ENCODE data around the gene ZP3.
"Not testable (repeated sequence)": the region's sequence is repeated elsewhere in the genome, so short reads cannot be mapped to it uniquely, and the experiment has no call there.

Gene ZP3

GRCh38 chr7:76430836-76431235 lies 6.1 kb downstream of the ZP3 start:
- no peak for DNase-seq
- Histone ChIP-seq H3K4me1 (ENCODE audit: low read length) (no peaks in the 10 kb centered on the region), H3K9ac (ENCODE audit: low read length) (no peak overlapping the region), H3K36me3 (replicated peaks; ENCODE audit: insufficient read depth, low read length) (no peaks in the 10 kb centered on the region), H3F3A (ENCODE audit: insufficient read depth, low read length) (no peaks in the 10 kb centered on the region), H3K27ac (ENCODE audit: low read length) (no peak overlapping the region), H4K20me1 (ENCODE audit: insufficient read depth, low read length) (no peaks in the 10 kb centered on the region), H3K79me2 (ENCODE audit: low read length) (no peaks in the 10 kb centered on the region), H3K9me2 (replicated peaks; ENCODE audit: insufficient read depth, low read length) (no peaks in the 10 kb centered on the region), H3K27me3 (replicated peaks; ENCODE audit: insufficient read depth, low read length) (no peaks in the 10 kb centered on the region), H2AFZ (ENCODE audit: low read length) (no peak overlapping the region), H3K9me3 (replicated peaks; ENCODE audit: insufficient read depth, low read length) (no peaks in the 10 kb centered on the region), H3K4me2 (ENCODE audit: low read depth, low read length) (no peak overlapping the region), H3K4me3 (ENCODE audit: low read length) (no peak overlapping the region)
- no peak for TF ChIP-seq EZH2 (optimal IDR thresholded peaks at IDR 0.05; ENCODE audit: low read depth, low read length)
- TF ChIP-seq EZH2phosphoT487 (IDR thresholded peaks at IDR 0.05; ENCODE audit: low read length), result no peak
- TF ChIP-seq, protein P1, sequence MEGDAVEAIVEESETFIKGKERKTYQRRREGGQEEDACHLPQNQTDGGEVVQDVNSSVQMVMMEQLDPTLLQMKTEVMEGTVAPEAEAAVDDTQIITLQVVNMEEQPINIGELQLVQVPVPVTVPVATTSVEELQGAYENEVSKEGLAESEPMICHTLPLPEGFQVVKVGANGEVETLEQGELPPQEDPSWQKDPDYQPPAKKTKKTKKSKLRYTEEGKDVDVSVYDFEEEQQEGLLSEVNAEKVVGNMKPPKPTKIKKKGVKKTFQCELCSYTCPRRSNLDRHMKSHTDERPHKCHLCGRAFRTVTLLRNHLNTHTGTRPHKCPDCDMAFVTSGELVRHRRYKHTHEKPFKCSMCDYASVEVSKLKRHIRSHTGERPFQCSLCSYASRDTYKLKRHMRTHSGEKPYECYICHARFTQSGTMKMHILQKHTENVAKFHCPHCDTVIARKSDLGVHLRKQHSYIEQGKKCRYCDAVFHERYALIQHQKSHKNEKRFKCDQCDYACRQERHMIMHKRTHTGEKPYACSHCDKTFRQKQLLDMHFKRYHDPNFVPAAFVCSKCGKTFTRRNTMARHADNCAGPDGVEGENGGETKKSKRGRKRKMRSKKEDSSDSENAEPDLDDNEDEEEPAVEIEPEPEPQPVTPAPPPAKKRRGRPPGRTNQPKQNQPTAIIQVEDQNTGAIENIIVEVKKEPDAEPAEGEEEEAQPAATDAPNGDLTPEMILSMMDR (IDR thresholded peaks at IDR 0.05; ENCODE audit: low read length), result no peak

DNA sequence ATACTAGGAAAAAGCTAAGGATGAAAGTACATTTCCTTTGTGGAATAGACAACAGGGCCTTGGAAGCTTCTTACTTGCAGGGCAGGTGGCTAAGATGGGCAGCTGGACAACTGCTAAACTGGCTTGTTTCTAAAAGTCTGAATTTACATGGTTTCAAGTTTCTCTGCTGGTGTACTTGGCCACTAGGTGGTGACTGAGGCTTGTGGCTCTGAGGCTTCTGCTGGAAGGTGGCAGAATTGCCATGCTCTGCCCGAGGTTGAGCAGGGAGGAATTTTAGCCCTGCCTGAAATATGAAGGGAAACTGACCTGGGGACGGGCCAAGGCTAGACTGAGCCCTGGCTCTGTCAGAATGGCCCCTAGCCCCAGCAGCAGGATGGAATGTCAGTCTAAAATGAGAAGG lies 13.1 kb downstream of the ZP3 start:
- not testable (repeated sequence) for H3K79me2 ChIP-seq (ENCODE audit: low read length); H3K27me3 ChIP-seq (replicated peaks; ENCODE audit: insufficient read depth, low read length); H3K4me3 ChIP-seq (ENCODE audit: low read length); H3K4me1 ChIP-seq (ENCODE audit: low read length); H3K9ac ChIP-seq (ENCODE audit: low read length); H3K36me3 ChIP-seq (replicated peaks; ENCODE audit: insufficient read depth, low read length); H3K4me2 ChIP-seq (ENCODE audit: low read depth, low read length); H3F3A ChIP-seq (ENCODE audit: insufficient read depth, low read length); H3K9me2 ChIP-seq (replicated peaks; ENCODE audit: insufficient read depth, low read length); H2AFZ ChIP-seq (ENCODE audit: low read length); H4K20me1 ChIP-seq (ENCODE audit: insufficient read depth, low read length); H3K27ac ChIP-seq (ENCODE audit: low read length); H3K9me3 ChIP-seq (replicated peaks; ENCODE audit: insufficient read depth, low read length)
- TF ChIP-seq, protein P1 (IDR thresholded peaks at IDR 0.05; ENCODE audit: low read length), result peak; percentile 36
- peak; percentile 73 for DNase-seq

DNA sequence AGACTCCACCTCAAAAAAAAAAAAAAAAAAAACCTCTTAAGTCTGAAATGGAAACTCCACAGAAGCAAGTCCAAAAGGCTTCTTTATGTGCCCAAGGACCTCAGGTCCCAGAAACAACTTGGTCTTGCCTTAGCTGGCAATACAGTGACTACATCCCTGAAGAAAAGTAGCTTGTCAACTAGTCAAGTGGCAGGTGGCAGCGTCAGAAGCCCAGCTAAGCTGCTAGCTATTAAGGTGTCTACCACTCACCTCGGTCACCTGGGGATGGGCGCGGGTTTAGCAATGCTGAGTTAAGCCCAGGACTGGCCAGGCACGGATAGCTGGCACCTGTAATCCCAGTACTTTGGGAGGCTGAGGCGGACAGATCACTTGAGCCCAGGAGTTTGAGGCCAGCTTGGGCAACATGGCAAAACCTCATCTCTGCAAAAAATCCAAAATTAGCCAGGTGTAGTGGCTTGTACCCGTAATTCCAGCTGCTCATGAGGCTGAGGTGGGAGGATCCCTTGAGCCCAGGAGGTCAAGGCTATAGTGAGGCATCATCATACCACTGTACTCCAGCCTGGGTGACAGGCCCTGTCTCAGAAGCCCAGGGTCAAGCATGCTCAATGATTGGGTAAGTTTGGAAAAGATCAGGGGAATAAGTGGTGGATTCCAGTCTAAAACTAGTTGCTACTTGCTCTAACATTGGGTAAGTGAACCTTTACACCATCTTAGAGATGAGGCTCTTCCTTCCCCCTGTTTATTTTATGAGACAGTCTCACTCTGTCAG lies 14.6 kb downstream of the ZP3 start:
- not testable (repeated sequence) for H3K9ac ChIP-seq (ENCODE audit: low read length); H2AFZ ChIP-seq (ENCODE audit: low read length); H3K79me2 ChIP-seq (ENCODE audit: low read length)

GRCh38 chr7:76440404-76440803 lies 15.7 kb downstream of the ZP3 start:
- not testable (repeated sequence) for DNase-seq; H3K9me2 ChIP-seq (replicated peaks; ENCODE audit: insufficient read depth, low read length); H3K36me3 ChIP-seq (replicated peaks; ENCODE audit: insufficient read depth, low read length); H3K27ac ChIP-seq (ENCODE audit: low read length); H3K27me3 ChIP-seq (replicated peaks; ENCODE audit: insufficient read depth, low read length); H3K79me2 ChIP-seq (ENCODE audit: low read length); H3K9ac ChIP-seq (ENCODE audit: low read length); H3F3A ChIP-seq (ENCODE audit: insufficient read depth, low read length); H3K9me3 ChIP-seq (replicated peaks; ENCODE audit: insufficient read depth, low read length); H4K20me1 ChIP-seq (ENCODE audit: insufficient read depth, low read length); H3K4me2 ChIP-seq (ENCODE audit: low read depth, low read length); H3K4me3 ChIP-seq (ENCODE audit: low read length); H3K4me1 ChIP-seq (ENCODE audit: low read length); H2AFZ ChIP-seq (ENCODE audit: low read length)

More for the DNA sequence above, 14.6 kb downstream of the ZP3 start:
- not testable (repeated sequence) for H3K27me3 ChIP-seq (replicated peaks; ENCODE audit: insufficient read depth, low read length); H3K36me3 ChIP-seq (replicated peaks; ENCODE audit: insufficient read depth, low read length); H3K4me2 ChIP-seq (ENCODE audit: low read depth, low read length); H3K4me1 ChIP-seq (ENCODE audit: low read length); H3F3A ChIP-seq (ENCODE audit: insufficient read depth, low read length); H3K27ac ChIP-seq (ENCODE audit: low read length); H3K4me3 ChIP-seq (ENCODE audit: low read length); H3K9me2 ChIP-seq (replicated peaks; ENCODE audit: insufficient read depth, low read length); DNase-seq; H3K9me3 ChIP-seq (replicated peaks; ENCODE audit: insufficient read depth, low read length); H4K20me1 ChIP-seq (ENCODE audit: insufficient read depth, low read length)

- not testable (repeated sequence) for H2AFZ ChIP-seq (ENCODE audit: low read length); H3K36me3 ChIP-seq (replicated peaks; ENCODE audit: insufficient read depth, low read length); H3K79me2 ChIP-seq (ENCODE audit: low read length); DNase-seq; H3K27ac ChIP-seq (ENCODE audit: low read length); H3K4me2 ChIP-seq (ENCODE audit: low read depth, low read length); H3K9ac ChIP-seq (ENCODE audit: low read length); H3K4me1 ChIP-seq (ENCODE audit: low read length); H4K20me1 ChIP-seq (ENCODE audit: insufficient read depth, low read length); H3K27me3 ChIP-seq (replicated peaks; ENCODE audit: insufficient read depth, low read length); H3F3A ChIP-seq (ENCODE audit: insufficient read depth, low read length); H3K4me3 ChIP-seq (ENCODE audit: low read length); H3K9me3 ChIP-seq (replicated peaks; ENCODE audit: insufficient read depth, low read length); H3K9me2 ChIP-seq (replicated peaks; ENCODE audit: insufficient read depth, low read length)
These were observed 17.0 kb downstream of the ZP3 start for GRCh38 chr7:76441792-76442191.

- not testable (repeated sequence) for H3K4me2 ChIP-seq (ENCODE audit: low read depth, low read length); H2AFZ ChIP-seq (ENCODE audit: low read length); H3K9me2 ChIP-seq (replicated peaks; ENCODE audit: insufficient read depth, low read length); H3K79me2 ChIP-seq (ENCODE audit: low read length); H3K36me3 ChIP-seq (replicated peaks; ENCODE audit: insufficient read depth, low read length); H4K20me1 ChIP-seq (ENCODE audit: insufficient read depth, low read length); H3K27me3 ChIP-seq (replicated peaks; ENCODE audit: insufficient read depth, low read length); H3F3A ChIP-seq (ENCODE audit: insufficient read depth, low read length); H3K27ac ChIP-seq (ENCODE audit: low read length); H3K4me3 ChIP-seq (ENCODE audit: low read length); DNase-seq; H3K4me1 ChIP-seq (ENCODE audit: low read length); H3K9ac ChIP-seq (ENCODE audit: low read length); H3K9me3 ChIP-seq (replicated peaks; ENCODE audit: insufficient read depth, low read length)
These were observed 18.1 kb downstream of the ZP3 start for GRCh38 chr7:76442664-76443446.

Data from MM.1S (cell line).